MCF 10A (cell line): ENCODE results near the gene ATG4D. TPM values are rescaled to one million over a fixed set of nuclear protein-coding genes. Genes with fewer than 3 reads are reported as not detected.

Source experiments
- BruUV-seq: library from RNA; stranded (reverse); fragments of 400-500 nt; replicated peaks from 2 replicates; lab custom pipeline; 2021; lab: Mats Ljungman, UMichigan
- CTCF ChIA-PET: fragments of 300-600 bp; sonication (Branson Sonifier 250); formaldehyde crosslinking; extraction: SDS; loops from one replicate; lab custom pipeline; 2021; ENCODE audit warnings: antibody characterized with exemption, inconsistent platforms; lab: Yijun Ruan, JAX
- POLR2A ChIA-PET: fragments of 300-600, 350-650 bp; sonication (Branson Sonifier 250); formaldehyde crosslinking; extraction: SDS; loops from one replicate; lab custom pipeline; 2020; ENCODE audit warnings: antibody characterized with exemption, inconsistent platforms; lab: Yijun Ruan, JAX
- DNase-seq: peaks from one replicate; pipeline ENCODE4 v3.0.0-alpha.2; 2018; ENCODE audit not compliant: unreplicated experiment
- H3K27ac Mint-ChIP-seq: one replicate; pipeline ENCODE4 v1.8.0; 2022; ENCODE audit warnings: mild to moderate bottlenecking, low read depth, mixed read lengths; ENCODE audit not compliant: unreplicated experiment
- H3K27me3 Mint-ChIP-seq: one replicate; pipeline ENCODE4 v1.8.0; 2022; ENCODE audit warnings: mixed read lengths; ENCODE audit not compliant: insufficient read depth, unreplicated experiment
- H3K36me3 Mint-ChIP-seq: one replicate; pipeline ENCODE4 v1.8.0; 2022; ENCODE audit warnings: mild to moderate bottlenecking, moderate library complexity, mixed read lengths; ENCODE audit not compliant: insufficient read depth, unreplicated experiment
- H3K4me1 Mint-ChIP-seq: one replicate; pipeline ENCODE4 v1.8.0; 2022; ENCODE audit warnings: mixed read lengths; ENCODE audit not compliant: insufficient read depth, unreplicated experiment
- H3K4me3 Mint-ChIP-seq: one replicate; pipeline ENCODE4 v1.8.0; 2022; ENCODE audit warnings: mild to moderate bottlenecking, moderate library complexity, mixed read lengths; ENCODE audit not compliant: unreplicated experiment
- H3K9me3 Mint-ChIP-seq: one replicate; pipeline ENCODE4 v1.8.0; 2022; ENCODE audit warnings: mixed read lengths; ENCODE audit not compliant: unreplicated experiment
- CTCF ChIP-seq: fragments of 200-600 bp; IDR thresholded peaks from one replicate; pipeline ENCODE4 v1.8.0; 2022; ENCODE audit warnings: antibody characterized with exemption, mild to moderate bottlenecking; ENCODE audit not compliant: unreplicated experiment
- intact Hi-C: fragments of 100-400 bp; cut with micrococcal nuclease; formaldehyde crosslinking; loops from 2 replicates; pipeline ENCODE4 v1.14.1; 2022
- total RNA-seq: library from RNA; stranded (reverse); gene quantifications from 2 replicates; pipeline ENCODE4 v1.2.3, GENCODE V29; 2022

The ATG4D gene
- total RNA-seq, 1 experiment from 2014 or later = 22.6 TPM

- Mint-ChIP-seq H3K27ac (no peak overlapping the region), H3K27me3 (peaks cover 22% of the 10 kb centered on the region), H3K36me3 (no peaks in the 10 kb centered on the region), H3K4me1 (no peaks in the 10 kb centered on the region), H3K9me3 (no peaks in the 10 kb centered on the region), H3K4me3 (peak overlapping the region; percentile 51)
- TF ChIP-seq CTCF = no peak
- no TSS peak for BruUV-seq
- intact Hi-C loops = no loop called here
- CTCF ChIA-PET = interaction anchor here (0.9 kb wide), 2 partner anchors 10 to 95 kb away, joined by 3 to 4 read pairs; no protein-coding TSS in a partner anchor
- POLR2A ChIA-PET = no interaction called here
- DNase-seq = no peak
Measured at GRCh38 chr19:10518444-10519361, 25.0 kb upstream of the ATG4D start.

DNA sequence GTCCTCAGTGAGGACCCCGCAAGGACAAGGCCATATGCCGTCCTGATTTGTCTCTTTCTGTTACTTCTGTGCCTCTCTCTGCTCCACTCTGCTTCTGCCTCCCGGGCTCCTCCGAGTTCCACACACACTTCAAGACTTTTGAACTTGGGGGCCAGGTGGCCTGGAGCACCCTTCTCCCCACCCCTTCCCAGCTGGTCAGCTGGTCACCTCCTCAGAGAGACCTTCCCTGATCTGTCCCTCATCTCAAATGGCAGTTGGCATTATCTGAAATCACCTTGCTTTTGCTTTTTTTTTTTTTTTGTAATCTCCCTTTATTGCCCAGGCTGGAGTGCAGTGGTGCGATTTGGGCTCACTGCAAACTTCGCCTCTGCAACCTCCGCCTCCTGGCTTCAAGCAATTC is 24.3 kb upstream of the ATG4D start:
- intact Hi-C loops = no loop called here
- ChIA-PET CTCF (interaction anchor here (0.8 to 0.9 kb wide), 2 partner anchors 47 to 96 kb away, joined by 3 read pairs; no protein-coding TSS in a partner anchor), POLR2A (no interaction called here)
- Mint-ChIP-seq H3K4me1 (no peaks in the 10 kb centered on the region), H3K36me3 (no peaks in the 10 kb centered on the region), H3K9me3 (no peaks in the 10 kb centered on the region), H3K4me3 (peak overlapping the region; percentile 29), H3K27ac (no peak overlapping the region), H3K27me3 (peaks cover 22% of the 10 kb centered on the region)
- no peak for DNase-seq
- no peak for TF ChIP-seq CTCF
- no TSS peak for BruUV-seq

DNA sequence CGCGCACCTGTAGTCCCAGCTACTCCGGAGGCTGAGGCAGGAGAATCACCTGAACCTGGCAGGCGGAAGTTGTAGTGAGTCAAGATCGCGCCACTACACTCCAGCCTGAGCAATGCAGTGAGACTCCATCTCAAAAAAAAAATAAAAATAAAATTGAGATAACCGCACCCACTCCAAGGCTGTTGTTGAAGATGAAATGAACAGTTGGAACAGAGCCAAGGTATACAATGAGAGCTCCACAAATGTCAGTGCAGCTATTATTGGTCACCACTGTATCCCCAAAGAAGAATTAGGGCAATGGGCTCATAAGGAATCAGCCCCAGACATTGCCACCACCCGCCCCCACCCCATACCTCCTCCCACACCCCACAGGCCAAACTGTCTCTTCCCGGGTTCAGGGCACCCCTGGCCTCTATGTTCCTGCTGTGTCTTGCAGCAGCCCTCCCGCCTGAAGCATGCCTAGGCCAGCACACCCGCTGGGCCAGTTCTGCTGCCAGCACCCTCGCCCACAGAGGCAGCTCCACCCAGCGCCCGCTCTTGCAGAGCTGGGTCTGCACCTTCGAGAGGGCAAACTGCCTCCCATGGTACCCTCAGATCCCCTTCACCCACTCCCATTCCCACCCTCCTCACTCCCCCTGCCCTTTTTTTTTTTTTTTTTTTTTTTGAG is 22.9 kb upstream of the ATG4D start:
- BruUV-seq = no TSS peak
- no peak overlapping the region for H3K4me3 Mint-ChIP-seq
- no peaks in the 10 kb centered on the region for H3K9me3 Mint-ChIP-seq
- TF ChIP-seq CTCF = no peak
- no peaks in the 10 kb centered on the region for H3K4me1 Mint-ChIP-seq
- intact Hi-C loops = no loop called here
- CTCF ChIA-PET = interaction anchor here (0.7 to 1.7 kb wide), 3 partner anchors 10 to 98 kb away, joined by 3 read pairs; no protein-coding TSS in a partner anchor
- no peaks in the 10 kb centered on the region for H3K36me3 Mint-ChIP-seq
- H3K27ac Mint-ChIP-seq = no peak overlapping the region
- peaks cover 22% of the 10 kb centered on the region for H3K27me3 Mint-ChIP-seq
- DNase-seq = peak; percentile 59
- POLR2A ChIA-PET = no interaction called here
